Activated CD8-positive, alpha-beta T cell treated with anti-CD3 and anti-CD28 coated beads for 36 hours (primary cell): ENCODE data around the gene PARVA. TPM values are rescaled to one million over a fixed set of nuclear protein-coding genes. Genes with fewer than 3 reads are reported as not detected.
"Not testable (repeated sequence)": the region's sequence is repeated elsewhere in the genome, so short reads cannot be mapped to it uniquely, and the experiment has no call there.

ENCODE experiments used
- ATAC-seq: fragments of 200-7000 bp; cut with Tn5 transposase; one replicate; pipeline ENCODE4 v1.10.0; 2021; ENCODE audit warnings: mild to moderate bottlenecking, moderate library complexity
- CTCF ChIA-PET: fragments of 350-600 bp; sonication (Branson Sonifier 250); formaldehyde crosslinking; loops from one replicate; lab custom pipeline; 2021; ENCODE audit warnings: antibody characterized with exemption; lab: Charles Lee
- POLR2A ChIA-PET: fragments of 350-600 bp; sonication (Branson Sonifier 250); formaldehyde crosslinking; loops from one replicate; lab custom pipeline; 2021; ENCODE audit warnings: antibody characterized with exemption; lab: Charles Lee
- DNase-seq: peaks from one replicate; pipeline ENCODE4 v3.0.0-alpha.2; 2020
- H3K27ac Mint-ChIP-seq: one replicate; pipeline ENCODE4 v1.8.0; 2021; ENCODE audit warnings: mild to moderate bottlenecking, mixed read lengths
- H3K27me3 Mint-ChIP-seq: one replicate; pipeline ENCODE4 v1.8.0; 2021; ENCODE audit warnings: mixed read lengths
- H3K36me3 Mint-ChIP-seq: one replicate; pipeline ENCODE4 v1.8.0; 2021; ENCODE audit warnings: low read depth, mixed read lengths
- H3K4me1 Mint-ChIP-seq: one replicate; pipeline ENCODE4 v1.8.0; 2021; ENCODE audit warnings: low read depth, mixed read lengths
- H3K4me3 Mint-ChIP-seq: one replicate; pipeline ENCODE4 v1.8.0; 2021; ENCODE audit warnings: mild to moderate bottlenecking, moderate library complexity, mixed read lengths
- H3K9me3 Mint-ChIP-seq: one replicate; pipeline ENCODE4 v1.8.0; 2021; ENCODE audit warnings: mixed read lengths
- intact Hi-C: fragments of 100-400 bp; cut with micrococcal nuclease; formaldehyde crosslinking; loops from one replicate; pipeline ENCODE4 v1.10.0; 2022
- total RNA-seq, 2 experiments: library from RNA; stranded (reverse); gene quantifications; one replicate each; pipeline ENCODE4 v1.2.3, GENCODE V29; 2021
- TF ChIP-seq, protein P1 (sequence below): fragments of 200-600 bp; IDR thresholded peaks from one replicate; pipeline ENCODE4 v1.8.0; 2022; ENCODE audit warnings: antibody characterized with exemption, mild to moderate bottlenecking

PARVA gene
- total RNA-seq, 2 experiments from 2014 or later = not detected

DNA sequence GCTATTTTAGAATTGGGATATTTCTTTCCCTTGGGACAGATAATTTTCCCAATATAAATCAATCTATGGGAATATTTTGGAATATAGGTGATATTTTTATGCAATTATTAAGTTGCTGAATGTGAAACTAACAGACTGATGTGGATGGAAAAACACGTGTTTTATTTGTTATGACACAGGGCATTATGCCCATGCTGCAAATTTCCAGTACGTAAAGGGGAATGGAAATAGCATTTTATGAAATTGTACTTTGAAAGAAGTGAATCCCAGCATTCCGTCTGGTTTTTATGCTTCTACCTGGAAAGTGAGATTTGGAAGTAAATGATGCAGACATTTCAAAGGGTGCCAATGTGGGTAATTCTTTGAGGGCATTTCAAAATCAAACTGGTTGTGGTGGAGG is 142.7 kb downstream of the PARVA start:
- Mint-ChIP-seq H3K4me1 (no peaks in the 10 kb centered on the region), H3K36me3 (no peaks in the 10 kb centered on the region), H3K4me3 (no peak overlapping the region), H3K27me3 (no peaks in the 10 kb centered on the region), H3K9me3 (no peaks in the 10 kb centered on the region), H3K27ac (no peak overlapping the region)
- intact Hi-C loops = no loop called here
- TF ChIP-seq, protein P1, sequence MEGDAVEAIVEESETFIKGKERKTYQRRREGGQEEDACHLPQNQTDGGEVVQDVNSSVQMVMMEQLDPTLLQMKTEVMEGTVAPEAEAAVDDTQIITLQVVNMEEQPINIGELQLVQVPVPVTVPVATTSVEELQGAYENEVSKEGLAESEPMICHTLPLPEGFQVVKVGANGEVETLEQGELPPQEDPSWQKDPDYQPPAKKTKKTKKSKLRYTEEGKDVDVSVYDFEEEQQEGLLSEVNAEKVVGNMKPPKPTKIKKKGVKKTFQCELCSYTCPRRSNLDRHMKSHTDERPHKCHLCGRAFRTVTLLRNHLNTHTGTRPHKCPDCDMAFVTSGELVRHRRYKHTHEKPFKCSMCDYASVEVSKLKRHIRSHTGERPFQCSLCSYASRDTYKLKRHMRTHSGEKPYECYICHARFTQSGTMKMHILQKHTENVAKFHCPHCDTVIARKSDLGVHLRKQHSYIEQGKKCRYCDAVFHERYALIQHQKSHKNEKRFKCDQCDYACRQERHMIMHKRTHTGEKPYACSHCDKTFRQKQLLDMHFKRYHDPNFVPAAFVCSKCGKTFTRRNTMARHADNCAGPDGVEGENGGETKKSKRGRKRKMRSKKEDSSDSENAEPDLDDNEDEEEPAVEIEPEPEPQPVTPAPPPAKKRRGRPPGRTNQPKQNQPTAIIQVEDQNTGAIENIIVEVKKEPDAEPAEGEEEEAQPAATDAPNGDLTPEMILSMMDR = no peak
- ATAC-seq = no peak
- POLR2A ChIA-PET = no interaction called here
- CTCF ChIA-PET = no interaction called here
- DNase-seq = no peak

DNA sequence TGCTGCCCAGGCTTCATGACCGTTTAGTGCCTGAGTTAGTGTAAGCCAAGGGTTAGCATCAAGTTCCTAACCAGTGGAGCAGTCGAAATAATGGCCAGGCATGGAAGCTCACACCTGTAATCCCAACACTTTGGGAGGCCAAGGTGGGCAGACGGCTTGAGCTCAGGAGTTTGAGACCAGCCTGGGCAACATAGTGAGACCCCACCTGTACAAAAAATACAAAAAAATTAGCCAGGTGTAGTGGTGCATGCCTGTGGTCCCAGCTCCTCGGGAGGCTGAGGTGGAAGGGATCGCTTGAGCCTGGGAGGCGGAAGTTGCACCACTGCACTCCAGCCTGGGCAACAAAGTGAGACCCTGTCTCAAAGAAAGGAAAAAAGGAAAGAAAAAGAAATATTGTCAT is 143.2 kb downstream of the PARVA start:
- H3K27me3 Mint-ChIP-seq, CTCF ChIA-PET, H3K4me3 Mint-ChIP-seq, H3K27ac Mint-ChIP-seq, intact Hi-C loops, DNase-seq, H3K9me3 Mint-ChIP-seq, H3K4me1 Mint-ChIP-seq, POLR2A ChIA-PET, ATAC-seq, H3K36me3 Mint-ChIP-seq: not testable (repeated sequence)

DNA sequence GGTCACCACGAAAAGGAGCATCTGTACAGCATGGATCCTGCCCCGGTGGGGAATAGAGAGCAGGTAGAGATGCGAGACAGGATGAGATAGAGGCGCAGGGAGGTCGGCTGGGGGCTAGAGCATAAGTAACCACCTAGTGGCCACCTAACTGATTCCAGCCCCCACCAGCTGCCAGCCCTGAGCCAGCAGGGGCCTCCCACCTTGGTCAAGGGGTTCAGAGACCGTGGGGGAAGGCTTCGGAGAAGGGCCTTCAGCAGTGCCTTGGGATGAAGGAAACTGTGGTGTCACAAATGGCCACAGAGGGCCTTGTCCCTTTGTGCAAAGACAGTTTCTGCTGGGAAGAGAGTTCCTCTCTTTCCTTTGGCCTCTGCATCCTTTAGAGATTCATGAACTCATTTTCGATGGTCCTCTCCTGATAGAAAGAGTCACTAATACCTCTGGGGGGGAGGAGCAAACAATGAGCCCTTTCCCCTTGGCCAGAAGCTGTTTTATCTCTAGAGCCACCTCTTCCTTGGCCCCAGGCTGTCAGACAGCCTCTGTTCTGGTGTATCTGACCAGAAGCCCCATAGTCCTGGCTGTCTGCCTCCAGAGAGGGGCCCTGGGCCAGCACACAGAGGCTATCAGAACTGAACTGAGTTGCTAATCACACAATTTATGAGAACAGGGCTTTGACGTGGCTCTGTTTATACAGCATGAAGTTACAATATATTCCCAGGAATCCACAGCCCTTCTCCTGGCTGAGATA is 146.0 kb downstream of the PARVA start:
- Mint-ChIP-seq H3K27ac (no peak overlapping the region), H3K27me3 (no peaks in the 10 kb centered on the region), H3K4me1 (no peaks in the 10 kb centered on the region), H3K4me3 (no peak overlapping the region), H3K36me3 (no peaks in the 10 kb centered on the region), H3K9me3 (no peaks in the 10 kb centered on the region)
- ChIA-PET POLR2A (no interaction called here), CTCF (no interaction called here)
- intact Hi-C loops = no loop called here
- no peak for ATAC-seq
- TF ChIP-seq, protein P1 = no peak
- no peak for DNase-seq

DNA sequence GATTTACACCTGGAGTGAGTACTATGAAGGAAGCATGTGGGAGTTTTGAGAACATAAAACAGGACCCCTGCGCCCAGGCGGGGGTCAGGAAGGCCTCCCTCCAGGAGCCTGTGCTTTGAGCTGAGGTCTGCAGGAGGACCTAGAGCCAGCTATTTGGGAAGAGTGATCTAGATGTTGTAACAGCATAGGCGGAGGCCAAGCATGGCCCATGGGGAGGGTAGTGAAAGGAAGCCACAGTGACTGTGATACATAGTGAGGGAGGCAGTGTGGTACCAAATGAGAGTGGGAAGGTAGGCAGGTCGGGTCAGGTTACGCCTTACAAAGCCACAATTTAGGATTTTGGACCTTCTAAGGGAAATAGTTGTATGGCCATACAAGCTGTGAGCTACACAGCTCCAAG is 147.5 kb downstream of the PARVA start:
- ChIA-PET CTCF (no interaction called here), POLR2A (no interaction called here)
- TF ChIP-seq, protein P1 = no peak
- H3K4me3 Mint-ChIP-seq = no peak overlapping the region
- no peaks in the 10 kb centered on the region for H3K27me3 Mint-ChIP-seq
- no peak overlapping the region for H3K27ac Mint-ChIP-seq
- H3K4me1 Mint-ChIP-seq = no peaks in the 10 kb centered on the region
- ATAC-seq (no peak), DNase-seq (no peak)
- intact Hi-C loops = no loop called here
- H3K9me3 Mint-ChIP-seq = no peaks in the 10 kb centered on the region
- H3K36me3 Mint-ChIP-seq = no peaks in the 10 kb centered on the region

DNA sequence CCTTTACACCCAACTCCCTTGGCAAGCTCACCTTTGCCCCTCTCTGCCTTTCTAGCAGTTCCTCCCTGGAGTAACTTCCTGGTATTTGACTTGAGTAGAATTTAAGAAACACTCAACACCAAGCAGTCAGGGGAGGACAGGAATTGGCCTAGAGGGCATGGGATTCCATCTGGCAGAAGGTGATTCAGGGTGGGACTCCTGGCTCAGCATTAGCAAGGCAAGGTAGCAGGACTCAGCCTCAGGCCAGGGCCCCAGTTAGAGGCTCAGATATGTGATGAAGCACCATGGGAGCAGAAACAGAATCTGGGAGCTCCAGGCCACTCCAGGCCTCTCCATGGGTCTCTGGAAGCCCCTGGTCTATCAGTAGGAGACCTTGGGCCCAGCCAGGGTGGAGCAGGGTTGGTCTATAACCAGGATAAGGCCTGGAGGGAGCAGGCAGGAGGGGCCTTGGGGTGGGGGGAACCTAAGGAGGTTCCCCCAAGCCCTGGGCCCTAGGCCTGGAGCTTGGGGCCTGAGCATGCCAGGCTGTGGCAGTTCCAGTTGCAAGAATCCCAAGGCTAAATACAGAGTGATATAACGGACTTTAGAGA is 148.2 kb downstream of the PARVA start:
- Mint-ChIP-seq H3K27me3 (no peaks in the 10 kb centered on the region), H3K27ac (no peak overlapping the region), H3K9me3 (no peaks in the 10 kb centered on the region), H3K4me3 (no peak overlapping the region), H3K36me3 (no peaks in the 10 kb centered on the region), H3K4me1 (no peaks in the 10 kb centered on the region)
- ChIA-PET CTCF (no interaction called here), POLR2A (no interaction called here)
- TF ChIP-seq, protein P1 = no peak
- intact Hi-C loops = no loop called here
- DNase-seq = no peak
- no peak for ATAC-seq
